GM18873 (cell line): ENCODE data around the gene MSI2.

ENCODE experiments used
- ATAC-seq: cut with Tn5 transposase; IDR thresholded peaks from one replicate; pipeline ENCODE4 v1.9.1; 2021; ENCODE audit warnings: mild to moderate bottlenecking, moderate library complexity, moderate number of reproducible peaks; ENCODE audit not compliant: unreplicated experiment, low FRiP score

Gene MSI2

DNA sequence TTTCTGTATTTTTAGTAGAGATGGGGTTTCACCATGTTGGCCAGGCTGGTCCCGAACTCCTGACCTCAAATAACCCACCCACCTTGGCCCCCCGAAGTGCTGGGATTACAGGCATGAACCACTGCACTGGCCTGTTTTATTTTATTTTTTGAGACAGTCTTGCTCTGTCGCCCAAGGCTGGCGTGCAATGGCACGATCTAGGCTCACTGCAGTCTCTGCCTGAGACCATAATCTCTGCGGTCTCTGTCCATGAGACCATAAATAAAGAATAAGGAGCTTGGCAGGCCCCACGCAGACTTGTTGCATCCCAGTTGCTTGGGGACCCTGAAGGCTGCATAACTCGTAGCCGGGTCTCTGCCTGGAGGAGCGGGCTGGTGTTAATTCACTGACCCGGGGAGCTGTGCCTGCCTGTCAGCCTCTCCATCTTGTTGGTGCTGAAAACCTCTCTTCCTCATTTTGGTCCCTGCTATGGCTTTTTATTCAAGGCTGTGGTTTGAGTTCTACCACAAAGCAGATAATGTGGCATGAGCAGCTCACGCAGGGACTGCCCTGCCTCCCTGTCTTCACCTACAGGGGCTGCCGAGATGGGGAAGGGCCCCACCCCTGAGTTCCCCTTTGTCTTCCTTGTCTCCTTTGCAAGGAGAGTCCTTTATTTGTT, 82.1 kb downstream of the MSI2 start:
- no peak for ATAC-seq

DNA sequence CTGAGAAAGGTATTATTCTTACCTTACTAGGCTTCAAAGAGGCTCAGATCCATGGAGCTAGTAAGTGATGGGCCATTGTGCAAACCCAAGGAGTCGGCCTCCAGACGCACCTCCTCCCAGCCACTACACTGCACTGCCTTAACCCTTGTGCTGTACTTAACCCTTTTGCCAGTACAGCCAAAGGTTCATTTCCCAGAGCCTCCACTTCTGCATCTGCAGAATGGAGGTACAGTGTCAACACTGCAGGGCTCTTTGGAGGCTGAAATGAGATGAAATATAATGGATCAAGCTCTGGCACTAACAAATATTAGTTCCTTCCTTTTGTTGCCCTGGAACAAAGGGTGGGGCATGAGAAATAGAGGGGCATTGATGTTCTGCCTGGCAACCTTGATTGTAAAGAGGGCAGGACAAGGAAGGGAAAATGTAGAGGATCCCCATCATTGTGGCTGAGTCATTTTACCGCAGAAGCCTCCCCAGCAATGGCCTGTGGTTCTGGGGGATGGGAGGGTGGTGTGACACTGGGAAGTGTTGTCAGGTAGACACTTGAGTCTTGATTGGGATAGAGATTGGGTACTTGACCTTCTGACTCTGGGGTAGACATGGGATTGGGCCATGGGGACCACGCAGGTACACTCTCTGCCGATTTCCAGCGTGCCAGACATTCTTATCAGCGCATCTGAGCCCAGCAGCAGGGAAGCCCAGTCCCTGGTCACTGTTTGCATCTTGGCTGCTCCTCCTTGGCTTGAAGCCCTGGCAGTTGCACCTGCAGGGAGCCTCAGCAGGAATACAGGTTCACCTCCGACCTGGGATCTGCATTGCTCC, 84.0 kb downstream of the MSI2 start:
- no peak for ATAC-seq

DNA sequence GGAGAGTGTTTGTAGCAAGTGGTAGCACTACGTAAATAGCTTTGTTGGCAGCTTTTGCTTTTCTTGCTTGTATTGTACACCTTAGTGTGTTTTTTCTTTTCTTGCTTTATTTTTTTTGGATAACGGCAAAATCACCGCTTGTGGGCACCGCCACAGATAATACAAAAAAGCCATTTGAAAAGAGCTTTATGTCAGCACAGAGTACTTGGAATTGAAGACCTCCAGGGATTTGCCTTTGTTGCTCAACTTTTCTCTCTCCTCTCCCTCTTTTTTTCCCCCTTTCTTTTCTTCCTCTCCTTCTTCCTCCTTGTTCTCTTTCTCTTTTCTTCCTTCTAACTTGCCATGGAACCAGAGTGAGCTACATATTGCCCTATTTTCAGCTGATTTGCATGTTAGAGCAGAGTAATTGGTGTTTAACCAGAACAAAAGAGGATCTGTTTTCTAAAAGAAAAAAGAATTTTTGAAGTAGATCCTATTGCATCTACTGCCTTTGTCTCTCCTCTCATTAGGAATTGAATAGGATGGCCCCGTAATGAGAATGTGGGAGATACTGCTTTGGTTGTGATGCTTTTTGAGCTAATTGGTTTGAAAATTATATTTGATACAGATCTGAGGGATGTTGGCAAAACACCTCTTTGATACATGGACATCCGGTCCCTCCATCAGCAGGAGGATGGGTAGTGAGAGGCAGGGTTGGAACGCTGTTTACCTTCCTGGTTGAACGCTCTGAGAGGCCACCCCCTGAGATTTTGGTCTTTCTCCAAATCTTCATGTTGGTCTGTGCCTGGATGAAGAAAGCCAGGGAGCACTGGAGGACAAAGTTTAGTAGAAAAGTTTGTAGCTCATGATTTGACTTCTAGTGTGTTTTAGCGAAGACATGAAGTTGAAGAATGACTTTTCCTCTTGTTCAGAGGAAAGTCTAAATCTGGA, 85.6 kb downstream of the MSI2 start:
- no peak for ATAC-seq

DNA sequence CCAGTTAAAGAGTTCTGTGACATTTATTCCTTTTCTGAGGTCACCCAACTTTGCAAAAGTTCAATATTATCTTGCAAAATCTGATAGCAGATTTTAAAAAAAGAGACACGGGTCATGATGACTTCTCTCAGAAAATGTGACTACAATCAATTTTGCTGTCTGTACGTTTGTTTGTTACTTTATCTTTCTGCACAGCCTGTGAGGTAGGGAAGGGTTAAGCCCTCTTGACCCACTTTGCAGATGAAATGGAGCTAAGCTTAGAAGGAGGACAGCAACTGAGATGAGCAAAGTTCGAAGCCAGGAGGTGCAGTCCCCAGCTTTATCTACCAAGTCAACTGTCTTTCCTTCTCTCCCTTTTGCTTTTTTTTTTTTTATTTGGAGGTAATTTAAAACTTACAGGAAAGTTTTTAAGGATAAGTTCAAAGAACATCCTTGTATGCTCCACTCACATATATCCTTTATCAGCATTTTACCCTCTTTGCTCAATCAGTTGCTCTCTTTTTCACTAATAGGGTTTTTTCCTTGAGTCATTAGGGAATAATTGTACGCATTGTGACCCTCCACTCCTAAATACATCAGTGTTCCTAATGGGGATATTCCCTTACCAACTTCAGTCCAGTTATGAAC, 86.8 kb downstream of the MSI2 start:
- no peak for ATAC-seq

DNA sequence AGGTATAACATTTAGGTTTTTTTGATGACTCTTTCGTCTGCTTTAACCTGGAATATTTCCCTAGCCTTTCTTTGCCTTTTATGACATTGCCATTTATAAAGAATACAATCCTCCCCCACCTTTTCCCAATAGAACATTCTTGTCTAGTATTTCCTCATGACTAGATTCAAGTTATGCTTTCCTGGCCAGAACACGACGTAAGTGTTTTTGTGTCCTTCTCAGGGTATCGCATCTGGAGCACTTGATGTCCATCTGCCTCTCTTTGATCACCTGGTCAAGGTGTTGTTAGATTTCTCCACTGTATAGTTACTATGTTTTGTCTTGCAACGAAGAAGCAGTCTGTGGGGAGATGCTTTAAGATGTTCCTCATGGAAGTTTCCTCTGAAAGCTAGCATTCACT, 87.4 kb downstream of the MSI2 start:
- no peak for ATAC-seq

DNA sequence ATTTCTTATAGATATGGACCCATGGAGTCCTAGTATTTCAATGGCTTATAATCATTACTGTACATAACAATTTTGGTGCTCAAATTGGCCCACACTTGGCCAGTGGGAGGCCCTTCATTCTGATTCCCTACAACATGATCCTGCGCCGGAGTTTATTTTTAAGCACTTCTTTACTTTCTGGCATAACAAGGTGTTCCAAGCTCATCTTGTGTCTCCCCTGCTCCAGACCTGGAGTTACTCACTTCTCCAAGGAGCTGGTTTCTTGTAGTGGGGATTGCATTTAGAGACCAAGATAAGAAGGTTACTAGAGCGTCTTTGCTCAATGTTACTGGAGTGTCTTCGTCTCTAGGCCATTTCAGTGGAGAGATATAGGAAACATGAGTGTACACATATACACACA, 87.9 kb downstream of the MSI2 start:
- ATAC-seq = no peak

DNA sequence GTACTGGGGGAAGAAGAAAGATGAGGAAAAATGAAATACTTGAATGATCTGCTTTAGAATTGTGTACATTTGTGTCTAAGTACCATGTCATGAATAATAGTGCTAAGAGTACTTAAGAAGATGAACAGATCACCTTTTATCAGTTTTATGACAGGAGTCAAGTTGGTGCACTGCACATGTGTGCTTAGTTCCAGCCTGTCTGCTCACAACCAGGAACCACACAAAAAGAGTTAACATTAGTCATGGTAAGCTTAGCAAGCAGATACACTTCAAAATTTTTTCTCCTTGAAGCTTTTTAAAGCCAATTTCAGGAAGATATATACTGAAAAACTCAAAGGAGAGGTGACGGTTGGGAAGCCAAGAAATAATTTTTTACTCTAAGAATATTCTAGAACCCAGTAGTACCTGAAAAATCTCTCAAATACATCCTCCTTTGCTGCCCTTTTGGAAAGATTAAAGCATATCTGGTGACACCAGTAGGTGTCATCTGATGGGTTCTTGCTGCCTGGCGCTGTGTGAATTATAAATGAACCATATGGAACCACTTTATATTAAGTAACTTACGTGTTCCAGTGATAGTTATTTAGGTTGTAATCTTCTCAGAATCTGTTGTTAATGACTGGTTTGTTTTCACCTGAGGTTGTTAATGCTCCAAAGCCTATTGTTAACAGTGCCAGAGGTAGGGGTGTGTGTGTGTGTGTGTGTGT, 93.4 kb downstream of the MSI2 start:
- no peak for ATAC-seq

DNA sequence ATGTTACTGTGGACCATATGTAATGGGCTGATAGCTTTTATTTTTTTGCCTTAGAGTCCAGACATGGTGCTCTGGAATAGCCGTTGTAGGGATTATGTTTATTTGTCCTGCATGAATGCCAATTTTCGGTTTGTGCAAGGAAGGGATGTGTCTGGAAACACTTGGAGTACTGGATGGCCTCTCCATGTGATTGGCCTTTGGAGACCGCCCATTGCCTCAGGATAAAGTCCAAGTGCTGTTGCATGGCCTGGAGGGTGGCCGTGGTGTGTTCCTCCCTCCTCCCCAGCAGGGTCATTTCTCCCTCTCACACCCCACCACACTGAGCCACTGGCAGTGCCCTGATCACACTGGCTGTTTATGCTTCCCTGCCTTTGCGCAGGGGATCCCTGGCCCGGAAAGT, 93.9 kb downstream of the MSI2 start:
- ATAC-seq = no peak

GRCh38 chr17:57352665-57353175, 96.4 kb downstream of the MSI2 start:
- ATAC-seq = no peak

DNA sequence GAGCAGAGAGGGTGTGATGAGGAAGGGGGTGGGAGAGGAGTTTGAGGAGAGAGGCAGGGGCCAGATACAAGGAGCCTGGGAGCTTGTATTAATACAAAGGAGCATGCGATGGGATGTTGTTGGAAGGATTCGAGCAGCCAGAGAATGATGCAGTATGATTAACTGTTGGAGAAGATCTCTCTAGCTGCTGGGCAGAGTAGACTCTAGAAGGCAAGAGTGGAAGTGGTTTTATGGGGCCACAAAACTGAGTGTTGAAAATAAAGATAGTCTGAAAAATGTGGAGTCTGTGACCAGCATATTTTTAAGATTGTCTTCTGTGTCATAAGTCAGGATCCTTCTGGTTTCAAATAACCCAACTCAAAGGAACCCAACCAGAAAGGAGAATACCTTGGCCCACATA, 98.3 kb downstream of the MSI2 start:
- no peak for ATAC-seq

GRCh38 chr17:57355090-57355859, 99.0 kb downstream of the MSI2 start:
- no peak for ATAC-seq

GRCh38 chr17:57356153-57356718, 99.9 kb downstream of the MSI2 start:
- ATAC-seq = no peak

DNA sequence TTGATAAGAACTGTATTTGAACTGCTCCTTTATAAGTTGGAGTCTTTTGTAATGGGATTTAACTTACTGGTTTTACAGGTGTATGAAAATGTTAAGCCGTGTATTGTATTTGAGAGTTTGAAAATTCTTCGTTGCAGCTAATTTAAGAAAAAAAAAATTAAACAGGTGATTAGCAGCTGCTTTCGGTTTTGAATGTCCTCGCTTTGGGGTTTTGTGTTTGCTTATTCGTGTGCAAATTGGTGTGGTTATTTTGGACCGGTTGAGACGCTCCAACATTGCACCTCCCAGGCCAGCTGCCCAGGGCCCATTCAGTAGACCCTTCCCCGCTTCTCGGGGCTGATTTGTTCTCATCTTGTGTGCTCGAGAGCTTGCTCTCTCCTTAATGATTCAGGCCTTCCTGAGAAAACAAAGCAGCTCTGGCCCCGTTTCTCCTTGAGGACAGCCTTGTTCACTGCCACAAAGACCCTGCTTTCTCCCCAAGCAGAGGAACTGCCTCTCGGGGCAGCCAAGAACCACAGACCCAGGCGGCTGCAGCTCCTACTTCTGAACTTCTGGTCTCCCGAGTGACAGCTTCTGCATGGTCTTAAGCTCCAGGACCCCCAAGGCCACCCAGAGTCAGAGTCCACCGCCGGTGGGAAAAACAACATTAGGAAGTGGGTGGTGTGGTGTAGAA, 100.5 kb downstream of the MSI2 start:
- peak; percentile 40 for ATAC-seq

GRCh38 chr17:57357392-57357784, 101.1 kb downstream of the MSI2 start:
- ATAC-seq = peak; percentile 55

DNA sequence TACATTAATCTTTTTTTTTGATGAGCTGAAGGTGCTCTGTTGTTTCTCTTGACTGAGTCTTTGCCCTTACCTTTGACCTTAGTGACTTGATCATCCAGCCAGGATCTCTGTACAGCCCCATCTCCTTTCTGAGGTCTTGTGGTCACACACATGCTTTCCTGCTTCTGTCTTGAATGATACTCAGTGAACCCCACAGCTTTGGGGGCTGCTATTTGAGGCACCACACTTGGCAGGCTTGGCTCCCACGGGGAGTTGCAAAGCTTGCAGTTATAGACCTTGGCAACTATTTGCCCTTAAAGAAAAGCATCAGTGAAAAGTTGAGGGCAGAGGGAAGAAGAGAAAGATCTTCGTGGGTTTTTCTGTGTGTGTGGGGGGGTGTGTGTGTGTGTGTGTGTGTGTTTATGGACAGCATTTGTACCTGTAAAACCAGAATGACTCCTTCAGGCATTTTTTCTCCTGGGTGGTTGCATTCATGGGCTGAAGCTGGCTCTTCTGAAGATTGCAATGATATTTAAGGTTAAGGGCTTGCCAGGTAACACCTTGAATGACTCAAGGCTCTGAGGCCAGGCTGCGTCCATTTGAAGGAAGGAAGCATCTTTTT, 101.6 kb downstream of the MSI2 start:
- peak; percentile 63 for ATAC-seq

- no peak for ATAC-seq
Observed at GRCh38 chr17:57360266-57360665, 103.9 kb downstream of the MSI2 start.

DNA sequence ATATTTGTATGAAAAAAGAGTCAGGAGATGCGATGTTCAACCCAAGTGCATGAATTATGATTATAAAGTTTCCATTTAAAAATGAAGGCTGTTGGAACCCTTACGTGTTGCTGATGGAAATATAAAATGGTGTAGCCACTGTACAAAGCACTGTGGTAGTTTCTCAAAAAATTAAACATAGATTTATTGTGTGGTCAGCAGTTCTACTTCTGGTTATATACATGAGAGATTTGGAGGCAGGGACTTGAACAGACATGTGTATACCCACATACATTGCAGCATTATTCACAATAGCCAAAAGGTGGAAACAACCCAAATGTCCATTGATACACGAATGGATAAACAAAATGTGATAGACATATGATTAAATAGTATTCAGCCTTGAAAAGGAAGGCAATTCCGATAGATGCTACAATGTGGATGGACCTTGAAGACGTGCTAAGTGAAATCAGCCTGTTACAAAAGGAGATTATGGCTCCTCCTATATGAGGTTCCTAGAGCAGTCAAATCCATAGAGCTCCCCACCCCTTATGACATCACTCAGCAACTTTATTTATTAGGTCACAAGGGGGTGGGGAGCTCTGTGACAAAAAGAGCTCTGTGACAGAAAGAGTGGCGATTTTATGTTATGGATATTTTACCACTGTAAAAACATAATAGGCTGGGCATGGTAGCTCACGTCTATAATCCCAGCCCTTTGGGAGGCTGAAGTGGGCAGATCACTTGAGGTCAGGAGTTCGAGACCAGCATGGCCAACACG, 106.7 kb downstream of the MSI2 start:
- ATAC-seq = no peak
